HG02623 (cell line): ENCODE results near the gene FNIP2.

ENCODE experiments used
- ATAC-seq: cut with Tn5 transposase; IDR thresholded peaks from one replicate; pipeline ENCODE4 v1.9.1; 2021; ENCODE audit warnings: moderate library complexity; ENCODE audit not compliant: unreplicated experiment

FNIP2 gene

GRCh38 chr4:158835226-158836001 is 66.6 kb downstream of the FNIP2 start:
- ATAC-seq, result no peak

- ATAC-seq, result peak; percentile 45
Measured at GRCh38 chr4:158836002-158836369, 67.2 kb downstream of the FNIP2 start.

- no peak for ATAC-seq
Measured at GRCh38 chr4:158836828-158837449, 68.1 kb downstream of the FNIP2 start.

GRCh38 chr4:158837527-158838141 is 68.8 kb downstream of the FNIP2 start:
- ATAC-seq, result no peak

DNA sequence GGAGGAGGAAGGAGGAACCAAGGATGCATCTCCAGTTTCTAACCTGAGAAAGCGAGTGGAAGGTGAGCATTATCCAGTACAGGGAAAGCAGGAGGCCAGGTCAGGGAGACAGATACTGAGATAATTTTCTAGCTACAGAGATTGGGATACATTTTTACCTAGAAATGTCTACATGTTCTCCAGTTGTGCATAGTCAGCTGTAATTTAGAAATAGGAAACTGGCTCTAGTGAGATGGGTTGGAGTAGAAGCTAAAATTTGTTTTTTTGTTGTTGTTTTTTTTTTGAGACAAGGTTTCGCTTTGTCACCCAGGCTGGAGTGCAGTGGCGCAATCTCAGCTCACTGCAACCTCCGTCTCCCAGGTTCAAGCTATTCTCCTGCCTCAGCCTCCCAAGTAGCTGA is 71.3 kb downstream of the FNIP2 start:
- no peak for ATAC-seq

GRCh38 chr4:158841540-158841939 is 72.7 kb downstream of the FNIP2 start:
- ATAC-seq, result no peak

GRCh38 chr4:158845311-158846041 is 76.7 kb downstream of the FNIP2 start:
- no peak for ATAC-seq

DNA sequence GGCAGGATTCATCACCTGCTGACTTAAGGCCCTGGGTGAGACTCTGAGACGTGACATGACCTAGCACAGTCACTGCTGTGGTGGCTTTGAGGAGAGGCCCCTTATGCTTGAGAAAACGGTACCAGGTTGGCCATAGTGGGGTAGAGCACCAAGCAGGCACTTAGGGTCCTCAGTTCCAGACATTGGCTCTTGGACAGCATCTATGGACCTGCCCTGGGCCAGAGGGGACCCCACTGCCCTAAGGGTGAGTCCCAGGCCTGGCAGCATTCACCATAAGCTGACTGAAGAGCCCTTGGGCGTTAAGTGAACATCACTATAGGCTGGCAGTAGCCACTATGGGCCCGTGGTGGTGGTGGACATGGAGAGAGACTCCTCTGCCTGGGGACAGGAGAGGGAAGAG is 78.7 kb downstream of the FNIP2 start:
- ATAC-seq, result no peak

DNA sequence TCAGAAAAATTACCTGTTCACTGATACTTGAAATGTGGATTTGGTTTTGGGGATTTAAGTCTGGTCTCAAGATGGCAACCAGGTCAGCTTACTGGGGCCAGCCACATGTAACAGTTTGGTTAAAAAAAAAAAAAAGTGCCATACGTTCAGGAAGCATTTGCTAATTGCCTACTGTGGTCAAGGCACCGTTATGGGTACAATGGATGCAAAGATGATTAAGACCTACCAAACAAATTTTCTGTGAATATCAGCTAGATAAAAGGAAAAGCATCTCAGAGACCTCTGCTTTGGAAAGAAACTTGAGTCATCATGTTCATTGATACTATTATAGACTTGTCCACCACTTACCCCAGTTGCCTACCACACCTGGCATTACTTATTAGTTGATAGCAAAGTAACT is 80.9 kb downstream of the FNIP2 start:
- ATAC-seq, result no peak

- no peak for ATAC-seq
Measured at GRCh38 chr4:158850371-158850770, 81.5 kb downstream of the FNIP2 start.

DNA sequence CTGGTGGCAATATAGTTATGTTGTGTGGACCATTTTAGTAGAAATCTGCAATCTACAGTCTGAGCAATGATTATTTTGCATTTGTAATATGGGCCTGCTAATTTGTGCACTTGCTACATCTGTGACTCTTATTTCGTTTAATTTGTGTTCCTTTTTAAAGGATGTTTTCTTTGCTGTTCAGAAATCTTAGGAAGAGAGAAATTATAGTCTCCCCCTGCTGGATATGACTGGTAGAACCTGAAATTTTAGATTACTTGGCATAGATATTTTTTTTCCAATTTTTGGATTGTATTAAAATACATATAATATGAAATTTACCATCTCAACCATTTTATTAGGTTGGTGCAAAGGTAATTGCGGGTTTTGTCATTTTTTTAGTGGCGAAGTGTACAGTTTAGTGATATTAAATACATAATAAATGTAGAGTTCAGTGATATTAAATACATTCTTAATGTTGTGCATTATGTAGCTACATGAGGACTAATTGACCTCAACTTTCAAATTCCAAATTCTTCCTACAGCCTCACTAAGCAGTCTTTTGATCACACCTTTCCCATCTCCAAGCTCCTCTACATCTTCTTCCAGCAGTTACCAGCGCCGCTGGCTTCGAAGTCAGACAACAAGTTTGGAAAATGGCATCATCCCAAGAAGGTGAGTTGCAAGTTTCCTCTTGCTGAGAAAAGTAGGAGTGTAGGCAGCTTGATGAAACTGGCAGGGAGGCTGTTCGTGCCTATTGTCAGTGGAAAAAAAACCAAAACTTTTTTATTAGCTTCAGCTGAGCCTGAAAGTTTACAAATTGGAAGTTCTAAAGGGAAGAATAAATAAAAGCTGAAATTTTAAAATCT is 82.2 kb downstream of the FNIP2 start:
- no peak for ATAC-seq

- ATAC-seq, result no peak
Measured at GRCh38 chr4:158854236-158854635, 85.4 kb downstream of the FNIP2 start.

- ATAC-seq, result peak; percentile 61
Measured at GRCh38 chr4:158856852-158857251, 88.0 kb downstream of the FNIP2 start.

- ATAC-seq, result no peak
Measured at GRCh38 chr4:158857951-158858350, 89.1 kb downstream of the FNIP2 start.

DNA sequence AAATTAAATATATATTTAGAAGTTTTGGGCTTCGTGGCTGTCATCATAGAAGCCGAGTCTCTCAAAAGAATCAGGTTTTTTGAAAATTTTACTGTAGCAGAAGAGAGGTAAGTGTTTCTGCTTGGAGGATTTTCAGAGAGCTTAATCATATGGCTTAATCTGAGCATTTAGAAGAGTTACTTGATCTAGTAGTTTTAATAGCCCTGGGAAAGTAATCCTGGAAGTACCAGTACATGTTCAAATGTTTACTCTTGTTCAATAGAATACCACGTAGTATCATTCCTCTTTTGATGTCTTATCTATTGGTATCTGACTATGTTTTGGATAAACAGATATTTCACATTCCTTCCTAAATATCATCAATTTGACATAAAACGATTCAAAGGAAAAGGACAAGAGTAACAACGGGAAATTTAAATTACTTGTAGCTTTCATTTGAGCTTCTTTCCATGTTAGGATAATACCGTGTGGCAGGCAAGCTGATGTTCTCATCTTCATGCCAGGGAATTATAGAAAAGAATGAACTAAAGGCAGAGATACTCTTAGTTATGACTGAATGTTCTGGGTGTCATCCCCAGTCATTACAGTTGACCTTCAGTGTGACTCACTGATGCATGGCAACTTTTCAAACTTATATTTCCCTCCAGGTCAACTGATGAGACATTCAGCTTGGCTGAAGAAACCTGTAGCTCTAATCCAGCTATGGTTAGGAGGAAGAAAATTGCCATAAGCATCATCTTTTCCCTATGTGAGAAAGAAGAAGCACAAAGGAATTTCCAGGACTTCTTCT is 89.8 kb downstream of the FNIP2 start:
- no peak for ATAC-seq

DNA sequence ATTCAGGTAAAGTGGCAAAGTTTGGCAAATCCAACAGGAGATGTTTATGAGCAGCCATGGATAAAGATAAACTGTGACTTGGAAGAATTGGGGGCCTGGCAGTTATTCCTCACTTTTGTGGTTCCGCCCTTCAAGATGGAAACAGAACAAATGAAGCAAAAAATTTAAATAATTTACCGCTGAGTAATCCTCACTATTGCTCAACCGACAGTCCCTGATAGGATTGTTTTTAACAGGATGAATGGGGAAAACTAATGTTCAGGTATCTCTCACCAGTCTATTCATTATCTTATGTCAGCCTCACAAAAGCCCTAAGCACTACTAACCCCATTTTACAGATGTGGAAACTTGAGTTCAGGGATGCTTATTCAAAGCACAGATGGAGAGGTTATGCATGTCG is 90.8 kb downstream of the FNIP2 start:
- no peak for ATAC-seq

GRCh38 chr4:158860856-158861255 is 92.0 kb downstream of the FNIP2 start:
- peak; percentile 68 for ATAC-seq

DNA sequence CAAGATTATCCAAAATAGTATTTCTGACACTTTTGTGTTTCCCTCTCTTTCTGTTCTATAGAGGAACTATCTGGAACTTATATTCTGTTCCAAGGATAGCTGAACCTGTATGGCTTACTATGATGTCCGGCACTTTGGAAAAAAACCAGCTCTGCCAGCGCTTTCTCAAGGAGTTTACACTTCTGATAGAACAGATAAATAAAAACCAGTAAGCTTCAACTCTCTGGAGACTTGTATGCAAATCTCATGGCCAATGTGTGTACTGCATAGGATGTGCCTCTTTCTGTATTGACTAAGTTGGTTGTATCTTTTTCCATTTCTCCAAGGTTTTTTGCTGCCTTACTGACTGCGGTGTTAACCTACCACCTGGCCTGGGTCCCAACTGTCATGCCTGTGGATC is 92.5 kb downstream of the FNIP2 start:
- ATAC-seq, result peak; percentile 32

GRCh38 chr4:158861766-158862165 is 92.9 kb downstream of the FNIP2 start:
- no peak for ATAC-seq

GRCh38 chr4:158863296-158863695 is 94.5 kb downstream of the FNIP2 start:
- ATAC-seq, result no peak
